ENCODE data around the gene NOTCH1.

- TF ChIP-seq CTCF (IDR thresholded peaks at IDR 0.05): no peak
- TF ChIP-seq POLR2A (IDR thresholded peaks at IDR 0.05): no peak
- no peak for TF ChIP-seq EP300 (IDR thresholded peaks at IDR 0.05)
Measured at GRCh38 chr9:136541179-136541578, 4.7 kb downstream of the NOTCH1 start.
